ENCODE data around the gene INPP5B. TPM values are rescaled to one million over a fixed set of nuclear protein-coding genes. Genes with fewer than 3 reads are reported as not detected.
"Not testable (repeated sequence)": the region's sequence is repeated elsewhere in the genome, so short reads cannot be mapped to it uniquely, and the experiment has no call there.

Gene INPP5B
- total RNA-seq, 1 donor from 2014 or later: 9.4 TPM

DNA sequence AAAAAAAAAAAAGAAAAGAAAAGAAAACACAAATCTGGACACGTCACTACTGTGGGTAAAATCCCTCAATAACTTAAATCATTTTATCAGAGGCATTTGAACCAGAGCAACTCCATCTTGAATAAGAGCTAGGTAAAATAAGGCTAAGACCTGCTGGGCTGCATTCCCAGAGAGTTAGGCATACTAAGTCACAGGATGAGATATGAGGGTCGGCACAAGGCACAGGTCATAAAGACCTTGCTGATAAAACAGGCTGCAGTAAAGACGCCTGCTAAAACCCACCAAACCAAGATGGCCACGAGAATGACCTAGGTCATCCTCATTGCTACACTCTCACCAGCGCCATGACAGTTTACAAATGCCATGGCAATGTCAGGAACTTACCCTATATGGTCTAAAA, 43.9 kb downstream of the INPP5B start:
- Histone ChIP-seq H3K27ac (ENCODE audit: low read depth, low read length) (no peak overlapping the region), H3K27me3 (ENCODE audit: control insufficient read depth in 3 of 3, insufficient read depth in 3 of 3, low read length in 3 of 3) (no peaks in the 10 kb centered on the region), H3K9ac (ENCODE audit: low read depth in 1 of 3, low read length in 3 of 3) (no peak overlapping the region), H3K9me3 (ENCODE audit: control insufficient read depth in 3 of 3, low read length in 3 of 3) (no peaks in the 10 kb centered on the region), H3K4me3 (ENCODE audit: low read length in 3 of 3) (no peak overlapping the region), H3K36me3 (ENCODE audit: control insufficient read depth in 3 of 3, insufficient read depth in 3 of 3, low read length in 3 of 3) (peaks cover 0 to 3% (median 0%) of the 10 kb centered on the region in 3 donors), H3K4me1 (ENCODE audit: control insufficient read depth in 3 of 3, insufficient read depth in 3 of 3, low read length in 3 of 3) (peaks cover 0 to 9% (median 0%) of the 10 kb centered on the region in 3 donors)

DNA sequence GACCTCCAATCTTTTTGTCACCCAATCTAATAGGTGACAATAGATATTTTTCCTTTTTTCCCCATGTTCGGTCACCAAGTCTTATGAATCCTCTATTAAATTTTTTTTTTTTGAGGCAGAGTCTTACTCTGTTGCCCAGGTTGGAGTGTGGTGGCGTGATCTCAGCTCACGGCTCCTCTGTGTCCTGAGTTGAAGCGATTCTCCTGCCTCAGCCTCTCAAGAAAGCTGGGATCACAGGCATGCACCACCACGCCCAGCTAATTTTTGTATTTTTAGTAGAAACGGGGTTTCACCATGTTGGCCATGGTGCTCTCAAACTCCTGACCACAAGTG, 45.0 kb downstream of the INPP5B start:
- Histone ChIP-seq H3K4me1 (ENCODE audit: control insufficient read depth in 3 of 3, insufficient read depth in 3 of 3, low read length in 3 of 3) (no peaks in the 10 kb centered on the region), H3K9ac (ENCODE audit: low read depth in 1 of 3, low read length in 3 of 3) (no peak overlapping the region), H3K36me3 (ENCODE audit: control insufficient read depth in 3 of 3, insufficient read depth in 3 of 3, low read length in 3 of 3) (peaks cover 0 to 3% (median 0%) of the 10 kb centered on the region in 3 donors), H3K27me3 (ENCODE audit: control insufficient read depth in 3 of 3, insufficient read depth in 3 of 3, low read length in 3 of 3) (no peaks in the 10 kb centered on the region), H3K27ac (ENCODE audit: low read depth, low read length) (no peak overlapping the region), H3K9me3 (ENCODE audit: control insufficient read depth in 3 of 3, low read length in 3 of 3) (no peaks in the 10 kb centered on the region), H3K4me3 (ENCODE audit: low read length in 3 of 3) (no peak overlapping the region)

DNA sequence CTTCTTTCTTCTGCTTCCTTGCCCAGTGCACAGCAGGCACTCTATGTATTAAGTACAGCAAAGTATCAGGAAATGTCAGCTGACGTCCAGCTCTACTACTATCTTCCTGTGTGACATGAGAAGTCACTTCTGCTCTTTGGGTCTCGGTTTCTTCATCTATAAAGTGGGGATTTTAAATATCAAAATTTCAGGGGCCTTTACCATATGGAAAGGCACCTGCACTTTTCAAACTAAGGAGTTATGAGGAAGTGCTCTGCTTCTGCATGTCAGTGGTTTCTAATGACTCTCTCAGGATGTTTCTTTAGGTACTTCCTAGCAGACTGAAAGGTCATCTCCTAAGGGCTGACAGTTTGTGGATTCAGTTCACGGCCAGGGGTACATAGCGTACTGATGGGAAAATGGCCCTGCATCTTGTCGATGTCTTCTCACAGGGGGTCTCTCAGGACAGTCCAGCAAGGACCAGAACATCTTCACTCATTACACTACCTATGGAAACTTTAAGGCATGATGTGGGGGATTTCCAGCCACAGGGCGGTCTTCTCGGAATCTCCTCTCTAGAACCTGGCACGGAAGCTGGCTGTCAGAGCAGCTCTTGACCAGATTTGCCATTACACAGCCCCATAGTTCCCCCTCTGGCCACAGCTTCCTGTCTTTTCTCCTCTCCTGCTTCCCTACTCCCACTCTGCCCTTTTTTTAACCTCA, 45.5 kb downstream of the INPP5B start:
- no peaks in the 10 kb centered on the region for H3K9me3 ChIP-seq (ENCODE audit: control insufficient read depth in 3 of 3, low read length in 3 of 3)
- H3K36me3 ChIP-seq (ENCODE audit: control insufficient read depth in 3 of 3, insufficient read depth in 3 of 3, low read length in 3 of 3): peaks cover 0 to 3% (median 0%) of the 10 kb centered on the region in 3 donors
- no peak overlapping the region for H3K4me3 ChIP-seq (ENCODE audit: low read length in 3 of 3)
- H3K9ac ChIP-seq (ENCODE audit: low read depth in 1 of 3, low read length in 3 of 3): no peak overlapping the region
- no peak overlapping the region for H3K27ac ChIP-seq (ENCODE audit: low read depth, low read length)
- no peaks in the 10 kb centered on the region for H3K27me3 ChIP-seq (ENCODE audit: control insufficient read depth in 3 of 3, insufficient read depth in 3 of 3, low read length in 3 of 3)
- H3K4me1 ChIP-seq (ENCODE audit: control insufficient read depth in 3 of 3, insufficient read depth in 3 of 3, low read length in 3 of 3): no peaks in the 10 kb centered on the region

DNA sequence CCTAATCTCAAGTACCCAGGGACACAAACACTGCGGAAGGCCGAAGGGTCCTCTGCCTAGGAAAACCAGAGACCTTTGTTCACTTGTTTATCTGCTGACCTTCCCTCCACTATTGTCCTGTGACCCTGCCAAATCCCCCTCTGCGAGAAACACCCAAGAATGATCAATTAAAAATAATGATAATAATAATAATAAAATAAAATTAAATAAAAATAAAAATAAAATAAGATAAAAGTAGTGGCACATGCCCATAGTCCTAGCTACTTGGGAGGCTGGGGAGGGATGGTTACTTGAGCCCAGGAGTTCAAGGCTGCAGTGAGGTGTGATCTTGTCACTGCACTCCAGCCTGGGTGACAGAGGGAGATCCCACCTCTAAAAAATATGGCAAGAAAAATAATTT, 49.3 kb downstream of the INPP5B start:
- H3K27ac ChIP-seq (ENCODE audit: low read depth, low read length); H3K9ac ChIP-seq (ENCODE audit: low read depth in 1 of 3, low read length in 3 of 3); H3K36me3 ChIP-seq (ENCODE audit: control insufficient read depth in 3 of 3, insufficient read depth in 3 of 3, low read length in 3 of 3); H3K27me3 ChIP-seq (ENCODE audit: control insufficient read depth in 3 of 3, insufficient read depth in 3 of 3, low read length in 3 of 3); H3K9me3 ChIP-seq (ENCODE audit: control insufficient read depth in 3 of 3, low read length in 3 of 3); H3K4me3 ChIP-seq (ENCODE audit: low read length in 3 of 3); H3K4me1 ChIP-seq (ENCODE audit: control insufficient read depth in 3 of 3, insufficient read depth in 3 of 3, low read length in 3 of 3): not testable (repeated sequence)

DNA sequence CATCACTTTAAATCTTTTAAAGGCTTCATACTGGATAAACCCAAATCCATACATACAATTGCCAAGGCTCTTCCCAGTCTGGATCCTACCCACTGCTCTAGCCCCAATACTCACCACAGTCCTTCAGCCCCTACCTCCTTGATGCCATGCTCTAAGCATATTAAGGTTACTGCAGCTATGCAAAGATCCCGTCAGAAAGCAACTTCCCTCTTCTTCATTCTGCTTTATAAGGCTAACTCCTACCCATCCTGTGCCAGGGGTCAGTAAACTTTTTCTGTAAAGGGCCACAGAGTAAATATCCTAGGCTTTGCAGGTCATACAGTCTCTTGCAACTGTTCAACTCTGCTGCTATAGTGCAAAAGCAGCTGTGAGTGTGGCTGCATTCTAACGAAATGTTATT, 53.2 kb downstream of the INPP5B start:
- H3K27ac ChIP-seq (ENCODE audit: low read depth, low read length): no peak overlapping the region
- peaks cover 6 to 13% (median 13%) of the 10 kb centered on the region in 3 donors for H3K36me3 ChIP-seq (ENCODE audit: control insufficient read depth in 3 of 3, insufficient read depth in 3 of 3, low read length in 3 of 3)
- H3K9ac ChIP-seq (ENCODE audit: low read depth in 1 of 3, low read length in 3 of 3): no peak overlapping the region
- H3K27me3 ChIP-seq (ENCODE audit: control insufficient read depth in 3 of 3, insufficient read depth in 3 of 3, low read length in 3 of 3): no peaks in the 10 kb centered on the region
- H3K9me3 ChIP-seq (ENCODE audit: control insufficient read depth in 3 of 3, low read length in 3 of 3): no peaks in the 10 kb centered on the region
- no peak overlapping the region for H3K4me3 ChIP-seq (ENCODE audit: low read length in 3 of 3)
- peaks cover 0 to 6% (median 0%) of the 10 kb centered on the region in 3 donors for H3K4me1 ChIP-seq (ENCODE audit: control insufficient read depth in 3 of 3, insufficient read depth in 3 of 3, low read length in 3 of 3)

DNA sequence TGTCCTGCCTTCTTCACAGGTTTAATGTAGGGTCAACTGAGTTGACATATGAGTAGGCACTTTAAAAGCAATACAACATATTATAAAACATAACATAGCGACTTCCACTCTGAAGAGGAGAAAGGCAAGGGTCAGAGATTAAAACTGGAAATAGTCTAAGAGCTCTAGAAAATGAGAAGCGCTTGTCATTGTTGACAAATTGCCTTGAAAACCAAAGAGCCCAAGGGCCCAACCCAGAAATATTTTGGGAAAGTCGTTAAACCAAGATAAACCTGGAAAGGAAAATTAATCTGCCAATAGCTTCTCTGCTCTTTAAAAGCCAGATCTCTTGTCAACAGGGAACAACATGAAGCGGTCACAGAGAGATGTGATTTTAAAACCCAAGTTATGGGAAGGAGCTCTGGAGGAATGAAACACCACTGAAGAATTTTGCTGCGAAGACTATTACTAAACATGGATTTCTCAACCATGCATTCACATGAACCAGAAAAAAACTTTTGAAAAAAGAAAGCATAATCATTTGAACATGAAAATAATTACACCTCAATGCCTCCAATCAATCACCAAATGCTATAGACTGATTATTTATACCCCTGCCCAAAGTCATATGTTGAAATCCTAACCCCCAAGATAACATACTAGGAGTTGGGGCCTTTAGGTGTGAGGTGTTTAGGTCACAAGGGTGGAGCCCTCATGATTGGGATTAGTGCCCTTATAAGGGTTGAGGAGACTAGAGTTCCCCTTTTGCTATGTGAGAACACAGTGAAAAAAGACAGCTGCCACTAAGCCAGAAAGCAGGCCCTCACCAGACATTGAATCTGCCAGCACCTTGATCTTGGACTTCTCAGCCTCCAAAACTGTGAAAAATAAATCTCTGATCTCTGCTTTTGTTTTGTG, 54.5 kb downstream of the INPP5B start:
- Histone ChIP-seq H3K4me3 (ENCODE audit: low read length in 3 of 3) (no peak overlapping the region), H3K4me1 (ENCODE audit: control insufficient read depth in 3 of 3, insufficient read depth in 3 of 3, low read length in 3 of 3) (peaks cover 0 to 6% (median 0%) of the 10 kb centered on the region in 3 donors), H3K27me3 (ENCODE audit: control insufficient read depth in 3 of 3, insufficient read depth in 3 of 3, low read length in 3 of 3) (no peaks in the 10 kb centered on the region), H3K36me3 (ENCODE audit: control insufficient read depth in 3 of 3, insufficient read depth in 3 of 3, low read length in 3 of 3) (peaks cover 16 to 26% (median 26%) of the 10 kb centered on the region in 3 donors), H3K9ac (ENCODE audit: low read depth in 1 of 3, low read length in 3 of 3) (peak overlapping the region in 1 of 3 donors; percentile 34), H3K9me3 (ENCODE audit: control insufficient read depth in 3 of 3, low read length in 3 of 3) (no peaks in the 10 kb centered on the region), H3K27ac (ENCODE audit: low read depth, low read length) (peak overlapping the region; percentile 47)

DNA sequence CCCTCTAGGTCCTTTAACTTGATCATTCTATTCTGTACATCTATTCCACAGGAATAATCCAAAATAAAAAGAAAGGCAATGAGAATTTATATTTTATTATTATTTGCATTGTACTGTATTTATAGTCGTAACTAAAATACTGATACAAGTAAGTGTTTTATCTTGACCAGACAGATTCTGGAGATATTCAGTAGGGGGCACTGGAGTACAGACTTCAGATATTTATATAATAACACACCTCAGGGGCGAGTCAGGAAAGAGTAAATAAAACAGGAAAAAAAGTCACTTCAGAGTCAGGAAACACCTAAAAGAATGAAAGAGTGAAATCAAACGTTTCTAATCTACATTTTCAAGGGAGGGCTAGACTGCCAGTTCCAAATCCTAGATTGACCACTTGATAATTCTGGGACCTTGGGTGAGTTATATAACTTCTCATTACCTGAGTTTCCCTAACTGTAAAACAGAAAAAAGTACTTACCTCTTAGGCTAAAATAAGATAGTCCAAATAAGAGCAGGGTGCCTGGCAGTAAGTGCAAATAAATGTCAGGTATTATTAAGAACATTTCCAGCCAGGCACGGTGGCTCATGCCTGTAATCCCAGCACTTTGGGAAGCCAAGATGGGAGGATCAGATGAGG, 56.4 kb downstream of the INPP5B start:
- Histone ChIP-seq H3K9me3 (ENCODE audit: control insufficient read depth in 3 of 3, low read length in 3 of 3) (no peaks in the 10 kb centered on the region), H3K4me3 (ENCODE audit: low read length in 3 of 3) (no peak overlapping the region), H3K27me3 (ENCODE audit: control insufficient read depth in 3 of 3, insufficient read depth in 3 of 3, low read length in 3 of 3) (no peaks in the 10 kb centered on the region), H3K36me3 (ENCODE audit: control insufficient read depth in 3 of 3, insufficient read depth in 3 of 3, low read length in 3 of 3) (peaks cover 31 to 43% (median 41%) of the 10 kb centered on the region in 3 donors), H3K4me1 (ENCODE audit: control insufficient read depth in 3 of 3, insufficient read depth in 3 of 3, low read length in 3 of 3) (peaks cover 0 to 6% (median 0%) of the 10 kb centered on the region in 3 donors), H3K27ac (ENCODE audit: low read depth, low read length) (peak overlapping the region; percentile 55), H3K9ac (ENCODE audit: low read depth in 1 of 3, low read length in 3 of 3) (peak overlapping the region in 1 of 3 donors; percentile 30)

DNA sequence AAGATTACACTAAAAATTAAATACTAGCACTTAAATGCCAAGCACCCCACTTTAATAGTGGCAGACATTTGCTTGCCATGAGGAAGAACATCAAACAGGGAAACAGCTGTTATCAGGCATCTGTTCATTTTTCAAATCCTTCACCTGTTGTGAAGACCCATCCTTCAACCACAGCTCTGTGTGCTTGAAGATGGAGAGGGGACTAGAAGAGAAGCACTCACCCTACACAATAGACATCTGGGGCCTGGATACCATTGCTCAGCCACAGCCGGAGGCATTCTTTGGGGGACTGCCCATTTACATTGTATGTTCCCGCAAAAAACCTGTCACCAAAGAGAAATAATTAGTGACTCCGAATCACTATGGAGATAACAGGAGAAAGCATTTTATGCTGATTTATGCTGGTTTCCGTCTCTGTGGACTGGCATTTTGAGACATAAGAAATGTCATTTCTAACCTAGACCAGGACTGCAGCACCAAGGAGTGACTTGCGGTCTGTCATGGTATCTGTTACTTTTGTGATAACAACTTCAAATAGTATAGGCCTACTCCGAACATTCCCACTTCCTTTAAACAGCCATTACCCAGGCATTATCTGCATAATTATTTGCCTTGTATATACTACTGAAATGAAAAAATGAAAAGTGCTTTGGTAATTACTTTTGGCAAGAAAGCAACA, 58.7 kb downstream of the INPP5B start:
- peaks cover 44 to 57% (median 54%) of the 10 kb centered on the region in 3 donors for H3K36me3 ChIP-seq (ENCODE audit: control insufficient read depth in 3 of 3, insufficient read depth in 3 of 3, low read length in 3 of 3)

DNA sequence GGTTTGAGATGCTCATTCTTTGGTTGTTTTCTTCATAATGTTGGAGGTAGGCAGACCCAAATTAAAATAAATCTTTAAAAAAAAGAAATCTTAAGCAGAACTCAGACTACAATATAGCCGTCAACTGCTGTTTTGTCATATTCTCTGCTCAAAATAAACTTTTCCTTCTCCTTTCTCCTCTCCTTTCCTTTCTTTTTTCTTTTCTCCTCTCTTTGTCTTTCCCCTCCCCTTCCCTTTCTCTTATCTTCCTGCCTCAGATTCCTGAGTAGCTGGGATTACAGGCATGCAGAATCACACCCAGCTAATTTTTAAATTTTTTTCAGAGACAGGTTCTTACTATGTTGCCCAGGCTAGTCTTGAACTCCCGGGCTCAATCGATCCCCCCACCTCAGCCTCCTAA, 62.7 kb downstream of the INPP5B start:
- H3K9me3 ChIP-seq (ENCODE audit: control insufficient read depth in 3 of 3, low read length in 3 of 3): no peaks in the 10 kb centered on the region
- H3K36me3 ChIP-seq (ENCODE audit: control insufficient read depth in 3 of 3, insufficient read depth in 3 of 3, low read length in 3 of 3): peaks cover 65 to 80% (median 76%) of the 10 kb centered on the region in 3 donors
- H3K9ac ChIP-seq (ENCODE audit: low read depth in 1 of 3, low read length in 3 of 3): no peak overlapping the region
- no peak overlapping the region for H3K4me3 ChIP-seq (ENCODE audit: low read length in 3 of 3)
- H3K4me1 ChIP-seq (ENCODE audit: control insufficient read depth in 3 of 3, insufficient read depth in 3 of 3, low read length in 3 of 3): no peaks in the 10 kb centered on the region
- no peaks in the 10 kb centered on the region for H3K27me3 ChIP-seq (ENCODE audit: control insufficient read depth in 3 of 3, insufficient read depth in 3 of 3, low read length in 3 of 3)
- H3K27ac ChIP-seq (ENCODE audit: low read depth, low read length): no peak overlapping the region

More for the DNA sequence above, 58.7 kb downstream of the INPP5B start:
- Histone ChIP-seq H3K4me1 (ENCODE audit: control insufficient read depth in 3 of 3, insufficient read depth in 3 of 3, low read length in 3 of 3) (peaks cover 0 to 6% (median 0%) of the 10 kb centered on the region in 3 donors), H3K27me3 (ENCODE audit: control insufficient read depth in 3 of 3, insufficient read depth in 3 of 3, low read length in 3 of 3) (no peaks in the 10 kb centered on the region), H3K27ac (ENCODE audit: low read depth, low read length) (no peak overlapping the region), H3K9ac (ENCODE audit: low read depth in 1 of 3, low read length in 3 of 3) (no peak overlapping the region), H3K9me3 (ENCODE audit: control insufficient read depth in 3 of 3, low read length in 3 of 3) (no peaks in the 10 kb centered on the region), H3K4me3 (ENCODE audit: low read length in 3 of 3) (no peak overlapping the region)

Data from skeletal muscle tissue (tissue), 4 donors.